ENCODE measurements around the gene SRM.
"Not testable (repeated sequence)": the region's sequence is repeated elsewhere in the genome, so short reads cannot be mapped to it uniquely, and the experiment has no call there.

SRM gene

DNA sequence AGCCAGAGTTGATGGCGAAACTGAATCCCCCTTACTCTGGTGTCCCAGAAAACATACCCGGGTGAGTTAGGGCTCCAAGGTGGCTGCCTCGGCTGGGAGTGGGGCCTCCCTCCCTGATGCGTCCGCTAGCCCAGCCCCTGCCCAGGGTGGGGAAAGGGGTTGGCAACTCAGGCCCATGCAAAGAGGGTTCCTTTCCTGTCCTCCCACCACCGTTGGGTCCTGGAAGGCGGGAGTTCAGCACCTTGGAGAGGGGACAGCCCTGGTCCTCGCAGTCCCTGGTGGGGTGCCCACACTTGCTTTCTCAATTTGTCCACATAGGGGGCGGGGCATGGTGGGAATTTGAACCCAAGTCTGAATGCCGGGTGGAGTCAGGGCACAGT lies 6.1 kb downstream of the SRM start:
- Histone ChIP-seq H3K4me3 (ENCODE audit: insufficient read depth, low read length, poor library complexity, severe bottlenecking) (no peak overlapping the region), H2AFZ (ENCODE audit: low read depth, low read length, severe bottlenecking) (no peak overlapping the region), H3K36me3 (ENCODE audit: low read length) (0 out of 2 replicates have a peak, but pooled peaks cover 4% of the 10 kb centered on the region), H3K4me2 (ENCODE audit: low read depth, low read length, poor library complexity, severe bottlenecking) (no peak overlapping the region), H3F3A (ENCODE audit: insufficient read depth) (peaks cover 5% of the 10 kb centered on the region; the same call in 1 of the 2 replicates), H3K9me2 (replicated peaks; ENCODE audit: insufficient read depth, low read length) (no peaks in the 10 kb centered on the region), H3K79me2 (ENCODE audit: insufficient read depth, low read length) (peaks cover 9% of the 10 kb centered on the region), H4K20me1 (ENCODE audit: low read depth, low read length) (no peaks in the 10 kb centered on the region), H3K9me3 (ENCODE audit: insufficient read depth, low read length) (no peaks in the 10 kb centered on the region), H3K27me3 (ENCODE audit: low read length) (no peaks in the 10 kb centered on the region), H3K9ac (ENCODE audit: low read length) (no peak overlapping the region), H3K27ac (ENCODE audit: low read depth, low read length) (no peak overlapping the region)
- TF ChIP-seq, protein P1, sequence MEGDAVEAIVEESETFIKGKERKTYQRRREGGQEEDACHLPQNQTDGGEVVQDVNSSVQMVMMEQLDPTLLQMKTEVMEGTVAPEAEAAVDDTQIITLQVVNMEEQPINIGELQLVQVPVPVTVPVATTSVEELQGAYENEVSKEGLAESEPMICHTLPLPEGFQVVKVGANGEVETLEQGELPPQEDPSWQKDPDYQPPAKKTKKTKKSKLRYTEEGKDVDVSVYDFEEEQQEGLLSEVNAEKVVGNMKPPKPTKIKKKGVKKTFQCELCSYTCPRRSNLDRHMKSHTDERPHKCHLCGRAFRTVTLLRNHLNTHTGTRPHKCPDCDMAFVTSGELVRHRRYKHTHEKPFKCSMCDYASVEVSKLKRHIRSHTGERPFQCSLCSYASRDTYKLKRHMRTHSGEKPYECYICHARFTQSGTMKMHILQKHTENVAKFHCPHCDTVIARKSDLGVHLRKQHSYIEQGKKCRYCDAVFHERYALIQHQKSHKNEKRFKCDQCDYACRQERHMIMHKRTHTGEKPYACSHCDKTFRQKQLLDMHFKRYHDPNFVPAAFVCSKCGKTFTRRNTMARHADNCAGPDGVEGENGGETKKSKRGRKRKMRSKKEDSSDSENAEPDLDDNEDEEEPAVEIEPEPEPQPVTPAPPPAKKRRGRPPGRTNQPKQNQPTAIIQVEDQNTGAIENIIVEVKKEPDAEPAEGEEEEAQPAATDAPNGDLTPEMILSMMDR (IDR thresholded peaks at IDR 0.05; ENCODE audit: insufficient read depth, low read length, poor library complexity, severe bottlenecking) = no peak

DNA sequence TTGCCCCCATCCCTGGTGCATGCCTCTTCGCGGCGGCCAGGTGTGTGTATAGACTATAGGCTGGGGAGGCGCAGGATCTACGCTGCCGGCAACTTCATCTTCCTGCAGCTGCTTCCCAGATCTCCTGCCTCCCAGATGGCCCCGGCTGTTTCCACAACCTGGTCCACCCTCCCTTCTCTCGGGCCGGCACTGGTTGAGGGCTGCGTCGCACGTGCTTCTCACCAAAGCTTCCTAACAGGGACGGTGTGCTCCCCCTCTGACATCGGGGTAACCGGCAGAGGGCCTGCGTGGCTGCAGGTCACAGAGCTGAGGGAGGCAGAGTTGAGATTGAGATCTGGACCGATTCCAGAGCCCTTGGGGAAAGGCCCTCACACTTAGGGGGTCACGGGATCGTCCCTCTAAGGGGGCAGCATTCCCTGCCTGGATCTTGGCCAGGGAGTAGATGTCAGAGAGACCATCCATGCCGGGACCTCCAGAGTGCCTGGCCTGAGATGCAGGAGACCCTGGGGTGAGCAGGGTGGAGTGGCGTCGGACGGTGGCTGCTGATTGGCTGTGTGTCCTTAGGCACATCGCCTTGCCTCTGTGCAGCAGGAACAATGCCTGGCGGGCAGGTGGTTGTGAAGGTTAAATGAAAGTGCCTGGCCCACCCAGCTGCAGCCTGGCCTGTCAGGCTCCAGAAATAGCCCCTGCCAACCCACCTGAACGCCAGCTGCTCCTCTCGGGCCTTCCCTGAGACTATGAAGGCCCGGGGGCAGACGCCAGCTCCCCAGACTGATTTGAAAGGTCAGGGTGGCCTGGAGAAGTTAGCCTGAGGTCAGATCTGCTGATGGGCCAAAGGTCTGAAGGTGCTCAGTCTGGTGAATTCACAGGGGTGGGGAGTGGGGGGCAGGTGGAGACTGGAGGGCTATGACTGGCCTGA lies 6.7 kb downstream of the SRM start:
- Histone ChIP-seq H3K4me2 (ENCODE audit: low read depth, low read length, poor library complexity, severe bottlenecking) (no peak overlapping the region), H3K4me3 (ENCODE audit: insufficient read depth, low read length, poor library complexity, severe bottlenecking) (no peak overlapping the region), H3K27ac (ENCODE audit: low read depth, low read length) (no peak overlapping the region), H3K9me2 (replicated peaks; ENCODE audit: insufficient read depth, low read length) (no peaks in the 10 kb centered on the region), H4K20me1 (ENCODE audit: low read depth, low read length) (no peaks in the 10 kb centered on the region), H2AFZ (ENCODE audit: low read depth, low read length, severe bottlenecking) (no peak overlapping the region), H3K9ac (ENCODE audit: low read length) (no peak overlapping the region), H3K9me3 (ENCODE audit: insufficient read depth, low read length) (no peaks in the 10 kb centered on the region), H3K79me2 (ENCODE audit: insufficient read depth, low read length) (0 out of 2 replicates have a peak, but pooled peaks cover 3% of the 10 kb centered on the region), H3K27me3 (ENCODE audit: low read length) (no peaks in the 10 kb centered on the region), H3K36me3 (ENCODE audit: low read length) (0 out of 2 replicates have a peak, but pooled peaks cover 4% of the 10 kb centered on the region), H3F3A (ENCODE audit: insufficient read depth) (peaks cover 5% of the 10 kb centered on the region; the same call in 1 of the 2 replicates)
- TF ChIP-seq, protein P1 (IDR thresholded peaks at IDR 0.05; ENCODE audit: insufficient read depth, low read length, poor library complexity, severe bottlenecking) = no peak
- TF ChIP-seq EZH2phosphoT487 (conservative IDR thresholded peaks at IDR 0.05; ENCODE audit: low read length) = no peak

DNA sequence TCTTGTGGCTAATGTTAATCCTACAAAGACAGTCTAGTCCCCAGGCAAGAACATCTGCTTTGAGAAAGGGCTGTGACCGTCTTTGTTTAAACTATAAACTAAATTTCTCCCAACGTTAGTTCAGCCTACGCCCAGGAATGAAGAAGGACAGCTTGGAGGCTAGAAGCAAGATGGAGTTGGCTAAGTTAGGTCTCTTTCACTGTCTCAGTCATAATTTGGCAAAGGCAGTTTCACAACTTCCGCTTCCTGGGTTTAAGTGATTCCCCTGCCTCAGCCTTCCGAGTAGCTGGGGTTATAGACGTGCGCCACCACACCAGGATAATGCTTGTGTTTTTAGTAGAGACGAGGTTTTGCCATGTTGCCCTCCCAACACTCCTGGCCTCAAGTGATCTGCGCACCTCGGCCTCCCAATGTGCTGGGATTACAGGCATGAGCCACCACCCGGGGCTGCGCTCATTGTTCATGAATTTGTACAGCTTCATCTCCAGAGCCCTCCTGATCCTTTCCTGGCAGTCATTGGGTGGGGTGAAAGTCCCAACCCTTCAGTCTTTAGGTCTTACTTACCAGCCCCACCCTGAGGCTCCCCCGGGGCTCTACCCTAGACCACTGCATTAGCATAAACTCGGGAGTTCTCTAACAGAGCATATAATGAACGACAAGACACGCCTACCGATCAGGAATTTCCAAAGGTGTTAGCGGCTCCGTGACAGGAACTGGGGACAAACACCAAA lies 7.9 kb downstream of the SRM start:
- TF ChIP-seq EZH2phosphoT487 (conservative IDR thresholded peaks at IDR 0.05; ENCODE audit: low read length) = no peak
- TF ChIP-seq, protein P1 (IDR thresholded peaks at IDR 0.05; ENCODE audit: insufficient read depth, low read length, poor library complexity, severe bottlenecking) = no peak
- no peaks in the 10 kb centered on the region for H3K79me2 ChIP-seq (ENCODE audit: insufficient read depth, low read length)
- no peaks in the 10 kb centered on the region for H3K27me3 ChIP-seq (ENCODE audit: low read length)
- H3K9me2 ChIP-seq (replicated peaks; ENCODE audit: insufficient read depth, low read length) = no peaks in the 10 kb centered on the region
- no peak overlapping the region for H3K27ac ChIP-seq (ENCODE audit: low read depth, low read length)
- no peak overlapping the region for H3K4me3 ChIP-seq (ENCODE audit: insufficient read depth, low read length, poor library complexity, severe bottlenecking)
- no peak overlapping the region for H2AFZ ChIP-seq (ENCODE audit: low read depth, low read length, severe bottlenecking)
- peaks cover 5% of the 10 kb centered on the region; the same call in 1 of the 2 replicates for H3F3A ChIP-seq (ENCODE audit: insufficient read depth)
- H3K9me3 ChIP-seq (ENCODE audit: insufficient read depth, low read length) = no peaks in the 10 kb centered on the region
- H4K20me1 ChIP-seq (ENCODE audit: low read depth, low read length) = no peaks in the 10 kb centered on the region
- no peak overlapping the region for H3K9ac ChIP-seq (ENCODE audit: low read length)
- 0 out of 2 replicates have a peak, but pooled peaks cover 4% of the 10 kb centered on the region for H3K36me3 ChIP-seq (ENCODE audit: low read length)
- no peak overlapping the region for H3K4me2 ChIP-seq (ENCODE audit: low read depth, low read length, poor library complexity, severe bottlenecking)

DNA sequence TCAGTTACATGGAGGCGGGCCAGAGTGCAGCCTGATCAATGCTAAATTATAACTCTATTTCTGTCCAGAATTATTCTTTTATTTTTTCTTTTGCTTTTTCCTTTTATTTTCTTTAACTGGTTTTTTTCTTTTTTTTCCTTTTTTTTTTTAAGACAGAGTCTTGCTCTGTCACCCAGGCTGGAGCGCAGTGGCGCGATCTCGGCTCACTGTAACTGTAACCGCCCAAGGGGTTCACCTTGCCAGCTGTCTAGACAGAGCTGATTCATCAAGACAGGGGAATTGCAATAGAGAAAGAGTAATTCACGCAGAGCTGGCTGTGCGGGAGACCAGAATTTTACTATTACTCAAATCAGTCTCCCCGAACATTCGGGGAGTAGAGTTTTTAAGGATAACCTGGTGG lies 8.7 kb downstream of the SRM start:
- H3K4me3 ChIP-seq (ENCODE audit: insufficient read depth, low read length, poor library complexity, severe bottlenecking); H3K36me3 ChIP-seq (ENCODE audit: low read length); H3K9me2 ChIP-seq (replicated peaks; ENCODE audit: insufficient read depth, low read length); H4K20me1 ChIP-seq (ENCODE audit: low read depth, low read length); H3F3A ChIP-seq (ENCODE audit: insufficient read depth); H3K27ac ChIP-seq (ENCODE audit: low read depth, low read length); H3K27me3 ChIP-seq (ENCODE audit: low read length); H3K9ac ChIP-seq (ENCODE audit: low read length); H3K9me3 ChIP-seq (ENCODE audit: insufficient read depth, low read length); H3K4me2 ChIP-seq (ENCODE audit: low read depth, low read length, poor library complexity, severe bottlenecking); H3K79me2 ChIP-seq (ENCODE audit: insufficient read depth, low read length); H2AFZ ChIP-seq (ENCODE audit: low read depth, low read length, severe bottlenecking): not testable (repeated sequence)
